Ovary (tissue), 9 donors: ENCODE results near the gene SETBP1. TPM values are rescaled to one million over a fixed set of nuclear protein-coding genes. Genes with fewer than 3 reads are reported as not detected.

ENCODE experiments used
- DNase-seq, 5 donors: peaks; one replicate each; pipeline ENCODE4 v3.0.0-alpha.2; 2019 to 2020
- H3K27ac ChIP-seq, 2 donors: fragments of 200-600 bp; one replicate each; pipeline versions ENCODE4 v1.5.1 to v1.8.0; 2019 to 2022
- H3K27me3 ChIP-seq: fragments of 200-600 bp; one replicate; pipeline ENCODE4 v1.8.0; 2022
- H3K36me3 ChIP-seq: fragments of 200-600 bp; sonication (generic); one replicate; pipeline ENCODE4 v1.5.1; 2019
- H3K4me1 ChIP-seq: one replicate; pipeline ENCODE4 v1.8.1; 2013; ENCODE audit warnings: mild to moderate bottlenecking, moderate library complexity; ENCODE audit not compliant: insufficient read depth
- H3K4me3 ChIP-seq: fragments of 200-600 bp; sonication (generic); one replicate; pipeline ENCODE4 v1.5.1; 2017
- H3K9me3 ChIP-seq, 2 donors: fragments of 200-600 bp in 1 of 2; sonication (generic) in 1 of 2; one replicate each; pipeline versions ENCODE4 v1.5.1 to v1.8.1; 2013 to 2019; ENCODE audit warnings: mild to moderate bottlenecking in 1 of 2, moderate library complexity in 1 of 2
- EP300 ChIP-seq: sonication (generic); formaldehyde crosslinking; IDR thresholded peaks from one replicate; pipeline ENCODE4 v1.6.1; 2017; ENCODE audit warnings: antibody characterized with exemption
- POLR2A ChIP-seq: fragments of 450-650 bp; IDR thresholded peaks from one replicate; pipeline ENCODE4 v1.6.1; 2017; ENCODE audit warnings: antibody characterized with exemption, mild to moderate bottlenecking, moderate library complexity
- WGBS, 3 donors: extraction: QIAGEN DNeasy Blood & Tissue Kit in 1 of 3; methylation state at CpG; one replicate each; pipeline versions ENCODE4 v1.1.5 to v1.1.7; 2013 to 2017; 5-methylcytosine and 5-hydroxymethylcytosine counted together
- intact Hi-C, 4 donors: fragments of 100-400 bp; cut with DNase I; formaldehyde crosslinking; loops; one replicate each; pipeline versions ENCODE4 v1.11.0 to v1.15.1; 2022 to 2023
- polyA plus RNA-seq, 2 donors: library from polyadenylated mRNA; stranded (reverse); fragments of 200-250 nt in 1 of 2; fragments of 350-450 nt in 1 of 2; fragmentation: Illumina TruSeq in 1 of 2; extraction: RNeasy Lipid Tissue Mini Kit (QIAGEN cat#74804) in 1 of 2; gene quantifications; one replicate each; pipeline ENCODE4 v1.2.3, GENCODE V29; 2013 to 2014
- total RNA-seq, 7 donors: library from RNA; depleted of rRNA in 2 of 7; stranded (reverse); fragments of >200 nt in 2 of 7; fragmentation: NEBNext Ultra II Directional in 3 of 7; extraction: Animal tissue kit (Norgen Biotek cat#: 25700) in 3 of 7; gene quantifications; one replicate each; pipeline versions ENCODE4 v1.1.0 to v1.2.4, GENCODE V29; 2016 to 2023
- TF ChIP-seq, protein P1 (sequence below), 3 donors: fragments of 450-650 bp in 2 of 3; fragments of 200-600 bp in 1 of 3; IDR thresholded peaks; one replicate each; pipeline versions ENCODE4 v1.5.1 to v1.8.0; 2016 to 2022; ENCODE audit warnings: antibody characterized with exemption in 3 of 3, mild to moderate bottlenecking in 1 of 3
- donor health status: DM: no; HTN: no; CAD: no; lungs with moderate emphysema.
- donor health status: DM: no; HTN: no; CAD: no.
- donor health status: Bipolar disorder and iron deficiency.
- donor health status: DM: yes; HTN: yes; CAD: no.
- donor health status: DM: no; HTN: no; CAD: no.
- donor health status: DM: yes; HTN: yes; CAD: no.

Gene SETBP1
- total and polyA plus RNA-seq, 9 donors, result 7.8 to 53.7 (median 28.4) TPM

GRCh38 chr18:44893966-44894365, 213.3 kb downstream of the SETBP1 start:
- H3K9me3 ChIP-seq, result no peaks in the 10 kb centered on the region
- no peak for DNase-seq
- peaks cover 3% of the 10 kb centered on the region for H3K4me1 ChIP-seq
- H3K36me3 ChIP-seq, result no peaks in the 10 kb centered on the region
- H3K4me3 ChIP-seq, result no peak overlapping the region
- TF ChIP-seq, protein P1, sequence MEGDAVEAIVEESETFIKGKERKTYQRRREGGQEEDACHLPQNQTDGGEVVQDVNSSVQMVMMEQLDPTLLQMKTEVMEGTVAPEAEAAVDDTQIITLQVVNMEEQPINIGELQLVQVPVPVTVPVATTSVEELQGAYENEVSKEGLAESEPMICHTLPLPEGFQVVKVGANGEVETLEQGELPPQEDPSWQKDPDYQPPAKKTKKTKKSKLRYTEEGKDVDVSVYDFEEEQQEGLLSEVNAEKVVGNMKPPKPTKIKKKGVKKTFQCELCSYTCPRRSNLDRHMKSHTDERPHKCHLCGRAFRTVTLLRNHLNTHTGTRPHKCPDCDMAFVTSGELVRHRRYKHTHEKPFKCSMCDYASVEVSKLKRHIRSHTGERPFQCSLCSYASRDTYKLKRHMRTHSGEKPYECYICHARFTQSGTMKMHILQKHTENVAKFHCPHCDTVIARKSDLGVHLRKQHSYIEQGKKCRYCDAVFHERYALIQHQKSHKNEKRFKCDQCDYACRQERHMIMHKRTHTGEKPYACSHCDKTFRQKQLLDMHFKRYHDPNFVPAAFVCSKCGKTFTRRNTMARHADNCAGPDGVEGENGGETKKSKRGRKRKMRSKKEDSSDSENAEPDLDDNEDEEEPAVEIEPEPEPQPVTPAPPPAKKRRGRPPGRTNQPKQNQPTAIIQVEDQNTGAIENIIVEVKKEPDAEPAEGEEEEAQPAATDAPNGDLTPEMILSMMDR (IDR thresholded peaks at IDR 0.05), result no peak
- no peak for TF ChIP-seq EP300
- TF ChIP-seq POLR2A, result no peak
- intact Hi-C loops, result no loop called here
- H3K27ac ChIP-seq, result no peak overlapping the region
- no peaks in the 10 kb centered on the region for H3K27me3 ChIP-seq
- 42 to 58% (median 46%) methylated on average over 2 of the region's 2 CpGs for WGBS, 3 donors

GRCh38 chr18:44895176-44895798, 214.6 kb downstream of the SETBP1 start:
- H3K4me3 ChIP-seq, result no peak overlapping the region
- no peaks in the 10 kb centered on the region for H3K9me3 ChIP-seq
- H3K27ac ChIP-seq, result no peak overlapping the region
- no peaks in the 10 kb centered on the region for H3K36me3 ChIP-seq
- peaks cover 1% of the 10 kb centered on the region for H3K4me1 ChIP-seq
- TF ChIP-seq EP300 (no peak), POLR2A (no peak)
- TF ChIP-seq, protein P1 (IDR thresholded peaks at IDR 0.05), result no peak
- intact Hi-C loops, result no loop called here
- no peaks in the 10 kb centered on the region for H3K27me3 ChIP-seq
- 53 to 75% (median 58%) methylated on average over 1 of the region's 1 CpG for WGBS, 3 donors
- DNase-seq, result peak in 1 of 5 donors; percentile 33

DNA sequence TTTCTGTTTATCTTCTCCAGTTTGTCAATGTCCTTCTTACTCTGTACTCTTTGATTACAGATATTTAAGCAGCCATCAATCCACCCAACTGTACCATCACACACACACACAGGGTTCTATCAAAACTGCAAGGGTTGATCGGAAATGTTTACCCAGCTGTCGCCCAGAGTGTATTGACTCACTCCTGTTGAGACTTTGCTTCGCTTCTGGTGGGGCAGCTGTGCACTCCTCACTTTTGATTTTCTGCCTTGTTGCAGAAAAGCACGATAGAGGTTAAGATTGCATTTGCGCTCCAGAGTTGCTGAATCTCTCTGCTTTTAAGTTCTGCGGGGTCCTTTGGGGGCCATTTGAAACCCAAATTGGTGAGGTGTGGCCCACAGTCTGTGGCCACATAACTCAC, 216.2 kb downstream of the SETBP1 start:
- H3K9me3 ChIP-seq, result no peaks in the 10 kb centered on the region
- no peaks in the 10 kb centered on the region for H3K27me3 ChIP-seq
- no peak overlapping the region for H3K27ac ChIP-seq
- intact Hi-C loops, result no loop called here
- WGBS, 3 donors, result 95 to 97% (median 96%) methylated on average over 6 of the region's 6 CpGs
- no peak for DNase-seq
- H3K36me3 ChIP-seq, result no peaks in the 10 kb centered on the region
- peaks cover 1% of the 10 kb centered on the region for H3K4me1 ChIP-seq
- no peak for TF ChIP-seq POLR2A
- TF ChIP-seq, protein P1 (IDR thresholded peaks at IDR 0.05), result no peak
- TF ChIP-seq EP300, result no peak
- H3K4me3 ChIP-seq, result no peak overlapping the region

GRCh38 chr18:44897411-44897810, 216.7 kb downstream of the SETBP1 start:
- TF ChIP-seq EP300 (no peak), POLR2A (no peak)
- TF ChIP-seq, protein P1 (IDR thresholded peaks at IDR 0.05), result no peak
- intact Hi-C loops, result no loop called here
- Histone ChIP-seq H3K27me3 (no peaks in the 10 kb centered on the region), H3K9me3 (no peaks in the 10 kb centered on the region), H3K4me1 (peaks cover 1% of the 10 kb centered on the region), H3K36me3 (no peaks in the 10 kb centered on the region), H3K4me3 (no peak overlapping the region), H3K27ac (no peak overlapping the region)
- 87 to 91% (median 91%) methylated on average over 8 of the region's 8 CpGs for WGBS, 3 donors
- no peak for DNase-seq
